ENCODE data around the gene SIM1. TPM values are rescaled to one million over a fixed set of nuclear protein-coding genes. Genes with fewer than 3 reads are reported as not detected.
A peak's percentile ranks its signal among the peaks of the same experiment; 100 is the strongest.

The SIM1 gene, protein sequence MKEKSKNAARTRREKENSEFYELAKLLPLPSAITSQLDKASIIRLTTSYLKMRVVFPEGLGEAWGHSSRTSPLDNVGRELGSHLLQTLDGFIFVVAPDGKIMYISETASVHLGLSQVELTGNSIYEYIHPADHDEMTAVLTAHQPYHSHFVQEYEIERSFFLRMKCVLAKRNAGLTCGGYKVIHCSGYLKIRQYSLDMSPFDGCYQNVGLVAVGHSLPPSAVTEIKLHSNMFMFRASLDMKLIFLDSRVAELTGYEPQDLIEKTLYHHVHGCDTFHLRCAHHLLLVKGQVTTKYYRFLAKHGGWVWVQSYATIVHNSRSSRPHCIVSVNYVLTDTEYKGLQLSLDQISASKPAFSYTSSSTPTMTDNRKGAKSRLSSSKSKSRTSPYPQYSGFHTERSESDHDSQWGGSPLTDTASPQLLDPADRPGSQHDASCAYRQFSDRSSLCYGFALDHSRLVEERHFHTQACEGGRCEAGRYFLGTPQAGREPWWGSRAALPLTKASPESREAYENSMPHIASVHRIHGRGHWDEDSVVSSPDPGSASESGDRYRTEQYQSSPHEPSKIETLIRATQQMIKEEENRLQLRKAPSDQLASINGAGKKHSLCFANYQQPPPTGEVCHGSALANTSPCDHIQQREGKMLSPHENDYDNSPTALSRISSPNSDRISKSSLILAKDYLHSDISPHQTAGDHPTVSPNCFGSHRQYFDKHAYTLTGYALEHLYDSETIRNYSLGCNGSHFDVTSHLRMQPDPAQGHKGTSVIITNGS
- total RNA-seq (not detected in 2 replicates), polyA plus RNA-seq (not detected in 2 replicates)

GRCh38 chr6:100464903-100465700, at the start of gene SIM1:
Gene SIM1, minus strand, starts transcription at chr6:100464921. Its CDS starts 1,453 bp downstream, at chr6:100463468.
- DNase-seq (ENCODE audit: low read depth in 1 of 2, low spot score in 1 of 2), result peak; percentile 87 to 88
- TF ChIP-seq, protein P1, sequence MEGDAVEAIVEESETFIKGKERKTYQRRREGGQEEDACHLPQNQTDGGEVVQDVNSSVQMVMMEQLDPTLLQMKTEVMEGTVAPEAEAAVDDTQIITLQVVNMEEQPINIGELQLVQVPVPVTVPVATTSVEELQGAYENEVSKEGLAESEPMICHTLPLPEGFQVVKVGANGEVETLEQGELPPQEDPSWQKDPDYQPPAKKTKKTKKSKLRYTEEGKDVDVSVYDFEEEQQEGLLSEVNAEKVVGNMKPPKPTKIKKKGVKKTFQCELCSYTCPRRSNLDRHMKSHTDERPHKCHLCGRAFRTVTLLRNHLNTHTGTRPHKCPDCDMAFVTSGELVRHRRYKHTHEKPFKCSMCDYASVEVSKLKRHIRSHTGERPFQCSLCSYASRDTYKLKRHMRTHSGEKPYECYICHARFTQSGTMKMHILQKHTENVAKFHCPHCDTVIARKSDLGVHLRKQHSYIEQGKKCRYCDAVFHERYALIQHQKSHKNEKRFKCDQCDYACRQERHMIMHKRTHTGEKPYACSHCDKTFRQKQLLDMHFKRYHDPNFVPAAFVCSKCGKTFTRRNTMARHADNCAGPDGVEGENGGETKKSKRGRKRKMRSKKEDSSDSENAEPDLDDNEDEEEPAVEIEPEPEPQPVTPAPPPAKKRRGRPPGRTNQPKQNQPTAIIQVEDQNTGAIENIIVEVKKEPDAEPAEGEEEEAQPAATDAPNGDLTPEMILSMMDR (IDR thresholded peaks at IDR 0.05; ENCODE audit: low read depth, low read length), result no peak
- no peak within 1 kb of the TSS for H3K27ac ChIP-seq
- peaks cover 6% of the 10 kb centered on the region for H3K4me1 ChIP-seq (ENCODE audit: low read depth)
- H3K4me3 ChIP-seq, result peak within 1 kb of the TSS; percentile 24
- H3K27me3 ChIP-seq, result peaks cover 100% of the 10 kb centered on the region
- no peaks in the 10 kb centered on the region for H3K9me3 ChIP-seq (ENCODE audit: low read depth)
- H3K36me3 ChIP-seq, result no peaks in the 10 kb centered on the region

DNA sequence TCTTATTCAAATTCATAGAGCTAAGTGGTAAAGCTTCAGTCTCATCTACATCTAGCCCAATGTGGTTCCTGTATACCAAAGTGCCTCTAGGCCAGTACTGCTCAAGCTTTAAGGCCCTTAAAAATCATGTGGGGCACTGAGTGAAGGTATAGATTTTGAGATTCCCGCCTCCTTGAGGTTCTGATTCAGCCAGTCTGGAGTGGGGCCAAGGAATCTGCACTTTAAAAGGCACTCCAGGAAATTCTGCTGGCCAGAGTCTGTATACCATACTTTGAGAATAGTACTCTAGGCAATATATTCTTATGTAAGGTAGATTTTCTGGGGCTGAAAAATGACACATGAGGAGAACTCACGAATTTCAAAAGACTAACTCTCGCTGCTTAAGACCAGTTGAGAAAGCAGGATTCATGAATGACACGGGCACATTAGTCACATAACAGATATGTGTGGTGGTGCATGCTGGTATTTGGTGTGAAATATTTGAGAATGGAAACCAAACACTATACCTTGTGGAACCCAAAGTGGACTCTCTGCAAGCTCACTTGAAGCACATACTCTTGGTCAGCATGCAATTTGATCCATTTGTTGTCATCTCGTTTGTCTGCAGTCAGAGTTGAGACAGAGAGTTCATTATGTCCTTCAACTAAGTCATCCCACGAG, 47.6 kb upstream of the SIM1 start:
- Histone ChIP-seq H3K4me3 (no peak overlapping the region), H3K4me1 (ENCODE audit: low read depth) (no peaks in the 10 kb centered on the region), H3K27me3 (no peaks in the 10 kb centered on the region), H3K36me3 (peaks cover 18% of the 10 kb centered on the region), H3K27ac (no peak overlapping the region), H3K9me3 (ENCODE audit: low read depth) (no peaks in the 10 kb centered on the region)
- TF ChIP-seq, protein P1 (IDR thresholded peaks at IDR 0.05; ENCODE audit: low read depth, low read length), result no peak
- peak; percentile 1 to 61 for DNase-seq (ENCODE audit: low read depth in 1 of 2, low spot score in 1 of 2)

GRCh38 chr6:100509101-100509500, 44.4 kb upstream of the SIM1 start:
- DNase-seq (ENCODE audit: low read depth in 1 of 2, low spot score in 1 of 2), result no peak
- H3K27ac ChIP-seq, result no peak overlapping the region
- no peaks in the 10 kb centered on the region for H3K4me1 ChIP-seq (ENCODE audit: low read depth)
- TF ChIP-seq, protein P1 (IDR thresholded peaks at IDR 0.05; ENCODE audit: low read depth, low read length), result no peak
- H3K9me3 ChIP-seq (ENCODE audit: low read depth), result no peaks in the 10 kb centered on the region
- no peak overlapping the region for H3K4me3 ChIP-seq
- no peaks in the 10 kb centered on the region for H3K27me3 ChIP-seq
- H3K36me3 ChIP-seq, result peaks cover 18% of the 10 kb centered on the region

GRCh38 chr6:100506651-100507050, 41.9 kb upstream of the SIM1 start:
- Histone ChIP-seq H3K4me3 (no peak overlapping the region), H3K27ac (no peak overlapping the region), H3K9me3 (ENCODE audit: low read depth) (no peaks in the 10 kb centered on the region), H3K36me3 (peaks cover 11% of the 10 kb centered on the region), H3K4me1 (ENCODE audit: low read depth) (no peaks in the 10 kb centered on the region), H3K27me3 (no peaks in the 10 kb centered on the region)
- DNase-seq (ENCODE audit: low read depth in 1 of 2, low spot score in 1 of 2), result peak in 1 of 2 donors; percentile 51
- TF ChIP-seq, protein P1 (IDR thresholded peaks at IDR 0.05; ENCODE audit: low read depth, low read length), result no peak

All from cardiac muscle cell (in vitro differentiated cells and primary cell).